Stimulated activated CD8-positive, alpha-beta memory T cell treated with anti-CD3 and anti-CD28 coated beads, Interleukin-12 subunit alpha, Interleukin-12 subunit beta, amount 100 ng/mL, for 1 hour (primary cell): ENCODE data around the gene PYHIN1.
"Not testable (repeated sequence)": the region's sequence is repeated elsewhere in the genome, so short reads cannot be mapped to it uniquely, and the experiment has no call there.

Experiments
- DNase-seq: peaks from one replicate; pipeline ENCODE4 v3.0.0-alpha.2; 2020; ENCODE audit warnings: low read depth

PYHIN1 gene

GRCh38 chr1:158983235-158983634 lies 51.9 kb downstream of the PYHIN1 start:
- no peak for DNase-seq

- no peak for DNase-seq
These were observed 53.0 kb downstream of the PYHIN1 start for GRCh38 chr1:158984386-158984785.

- no peak for DNase-seq
These were observed 58.1 kb downstream of the PYHIN1 start for GRCh38 chr1:158989424-158989823.

- no peak for DNase-seq
These were observed 61.5 kb downstream of the PYHIN1 start for GRCh38 chr1:158992787-158993312.

- no peak for DNase-seq
These were observed 65.6 kb downstream of the PYHIN1 start for GRCh38 chr1:158996998-158997397.

- no peak for DNase-seq
These were observed 66.9 kb downstream of the PYHIN1 start for GRCh38 chr1:158998037-158998780.

- peak; percentile 24 for DNase-seq
These were observed 67.4 kb downstream of the PYHIN1 start for GRCh38 chr1:158998781-158999161.

GRCh38 chr1:158999316-159000069 lies 68.1 kb downstream of the PYHIN1 start:
- DNase-seq = no peak

- no peak for DNase-seq
These were observed 68.7 kb downstream of the PYHIN1 start for GRCh38 chr1:159000070-159000409.

GRCh38 chr1:159000625-159001024 lies 69.3 kb downstream of the PYHIN1 start:
- no peak for DNase-seq

- DNase-seq = no peak
These were observed 73.8 kb downstream of the PYHIN1 start for GRCh38 chr1:159005161-159005560.

- DNase-seq = no peak
These were observed 74.3 kb downstream of the PYHIN1 start for GRCh38 chr1:159005676-159006075.

- DNase-seq = not testable (repeated sequence)
These were observed 75.0 kb downstream of the PYHIN1 start for GRCh38 chr1:159006210-159006807.

- no peak for DNase-seq
These were observed 76.4 kb downstream of the PYHIN1 start for GRCh38 chr1:159007726-159008125.

- DNase-seq = peak; percentile 54
These were observed 77.4 kb downstream of the PYHIN1 start for GRCh38 chr1:159008744-159009188.

GRCh38 chr1:159009287-159009686 lies 77.9 kb downstream of the PYHIN1 start:
- DNase-seq = no peak

- peak; percentile 47 for DNase-seq
These were observed 78.5 kb downstream of the PYHIN1 start, which contains the start of gene IFI16 for GRCh38 chr1:159009704-159010361. Gene IFI16, plus strand, starts transcription at chr1:159009907. Its CDS starts 4,774 bp downstream, at chr1:159014681.

- no peak for DNase-seq
These were observed 79.0 kb downstream of the PYHIN1 start for GRCh38 chr1:159010391-159010790.

GRCh38 chr1:159011001-159011400 lies 79.6 kb downstream of the PYHIN1 start:
- not testable (repeated sequence) for DNase-seq

GRCh38 chr1:159011751-159012150 lies 80.4 kb downstream of the PYHIN1 start:
- no peak for DNase-seq

GRCh38 chr1:159012495-159012894 lies 81.1 kb downstream of the PYHIN1 start:
- peak; percentile 12 for DNase-seq

- DNase-seq = no peak
These were observed 82.7 kb downstream of the PYHIN1 start for GRCh38 chr1:159014003-159014571.
